Measurements from ENCODE around the gene IP6K2. TPM values are rescaled to one million over a fixed set of nuclear protein-coding genes. Genes with fewer than 3 reads are reported as not detected.

IP6K2 gene
- total and polyA plus RNA-seq, 2 of the 8 experiments (the other 6 are each of a cell fraction or from before 2014, with no cell fraction given): 95.8 to 144 TPM

- WGBS, 2 experiments (ENCODE audit: extremely low coverage in 1 of 2, insufficient coverage in 1 of 2, insufficient read length in 1 of 2, insufficient replicate concordance in 2 of 2, low coverage in 1 of 2, low lambda C conversion rate in 2 of 2, missing lambda C conversion rate in 1 of 2): 96% methylated on average over 3 of the region's 3 CpGs; no CpG with 5 or more reads in 1 of the 2 experiments
Measured at GRCh38 chr3:48738144-48738536, 21.1 kb upstream of the IP6K2 start.

More at GRCh38 chr3:48738144-48738536, 21.1 kb upstream of the IP6K2 start:
- no peak overlapping the region for H2BK20ac ChIP-seq (ENCODE audit: low read length)
- H3K79me1 ChIP-seq (ENCODE audit: low read depth, low read length): no peaks in the 10 kb centered on the region
- no peak overlapping the region for H3K23ac ChIP-seq (ENCODE audit: insufficient read length)
- H4K20me1 ChIP-seq (replicated peaks in 1 of 2; ENCODE audit: control insufficient read depth in 1 of 2, insufficient read depth in 2 of 2, low read length in 2 of 2): no peaks in the 10 kb centered on the region
- DNase-seq (ENCODE audit: low read depth in 1 of 2, low spot score in 2 of 2): no peak
- ChIA-PET CTCF (ENCODE audit: partially characterized antibody) (interaction anchor here (0.5 to 6.1 kb wide), 14 partner anchors 8 to 213 kb away, joined by 3 to 75 read pairs (median 4); partner anchors contain the start of gene IP6K2), POLR2A (ENCODE audit: partially characterized antibody) (interaction anchor here (0.6 to 3.6 kb wide), 3 partner anchors 22 to 290 kb away, joined by 4 to 26 read pairs (median 11); partner anchors contain the start of gene IP6K2)
- no peaks in the 10 kb centered on the region for H3K23me2 ChIP-seq (ENCODE audit: low read depth, low read length)
- no peak overlapping the region for H4K8ac ChIP-seq (ENCODE audit: extremely low read depth, insufficient read depth, low read length)
- H2AK5ac ChIP-seq (ENCODE audit: low read depth, low read length): no peak overlapping the region
- H3K9ac ChIP-seq (replicated peaks in 1 of 4; ENCODE audit: extremely low read depth in 1 of 4, low read depth in 3 of 4, low read length in 3 of 4): no peak overlapping the region
- H2BK15ac ChIP-seq (ENCODE audit: low read length): 0 out of 2 replicates have a peak overlapping the region, but pooled peaks have one; percentile 3
- H3K79me2 ChIP-seq (ENCODE audit: control insufficient read depth in 1 of 2, insufficient read depth in 2 of 2, low read length in 2 of 2): no peaks in the 10 kb centered on the region
- no peak overlapping the region for H2BK120ac ChIP-seq (replicated peaks; ENCODE audit: low read depth, low read length)
- H3K27ac ChIP-seq (ENCODE audit: low read depth, low read length): no peak overlapping the region
- no peaks in the 10 kb centered on the region for H3K36me3 ChIP-seq (ENCODE audit: control insufficient read depth in 2 of 4, insufficient read depth in 4 of 4, low read length in 3 of 4)
- no peak overlapping the region for H2BK5ac ChIP-seq (ENCODE audit: low read depth, low read length)
- H4K91ac ChIP-seq (replicated peaks; ENCODE audit: insufficient read length, low read length): no peak overlapping the region
- H4K5ac ChIP-seq (ENCODE audit: insufficient read length, low read depth, low read length): no peak overlapping the region
- no peak overlapping the region for H3K4ac ChIP-seq (replicated peaks; ENCODE audit: insufficient read length, low read depth, low read length)
- H3K27me3 ChIP-seq (replicated peaks in 1 of 4; ENCODE audit: control insufficient read depth in 3 of 4, extremely low read depth in 1 of 4, insufficient read depth in 3 of 4, low read length in 3 of 4): no peaks in the 10 kb centered on the region; a peak in 1 of 7 replicates
- H3K4me2 ChIP-seq (ENCODE audit: insufficient read depth in 1 of 2, low read depth in 2 of 2, low read length in 2 of 2): no peak overlapping the region
- peaks cover 0 to 4% (median 0%) of the 10 kb centered on the region in 4 experiments; a peak in 2 of 7 replicates for H3K4me1 ChIP-seq (replicated peaks in 1 of 4; ENCODE audit: control insufficient read depth in 3 of 4, insufficient read depth in 4 of 4, low read length in 3 of 4)
- H2AFZ ChIP-seq (ENCODE audit: low read length): no peak overlapping the region
- H2BK12ac ChIP-seq (ENCODE audit: low read depth, low read length): 0 out of 2 replicates have a peak overlapping the region, but pooled peaks have one; percentile 35
- no peak overlapping the region for H3K4me3 ChIP-seq (ENCODE audit: extremely low read depth in 1 of 4, insufficient read depth in 2 of 4, low read depth in 3 of 4, low read length in 4 of 4)
- no peak overlapping the region for H3K18ac ChIP-seq (ENCODE audit: extremely low read depth, low read length)
- H3K14ac ChIP-seq (ENCODE audit: insufficient read length): no peak overlapping the region
- H3K9me3 ChIP-seq (ENCODE audit: insufficient read depth in 2 of 2, low read depth in 1 of 2, low read length in 1 of 2): peaks cover 0 to 7% of the 10 kb centered on the region in 2 experiments; a peak in 1 of 4 replicates
- H3K56ac ChIP-seq (replicated peaks; ENCODE audit: insufficient read length, low read depth, low read length): no peak overlapping the region
- FAIRE-seq: no peak
- TF ChIP-seq SP4 (IDR thresholded peaks at IDR 0.05; ENCODE audit: low read length) (no peak), BRCA1 (IDR thresholded peaks at IDR 0.05; ENCODE audit: low read depth, low read length) (no peak), NANOG (IDR thresholded peaks at IDR 0.05; ENCODE audit: insufficient read depth, low read depth, low read length, poor library complexity, severe bottlenecking) (no peak), CBX5 (IDR thresholded peaks at IDR 0.05; ENCODE audit: low read depth, low read length) (no peak), SIN3A (conservative IDR thresholded peaks at IDR 0.05 in 1 of 2, IDR thresholded peaks at IDR 0.05 in 1 of 2; ENCODE audit: low read depth in 1 of 2, low read length in 2 of 2) (no peak), KDM5A (IDR thresholded peaks at IDR 0.05; ENCODE audit: low read length) (no peak)
